ENCODE results near the gene C10orf67. TPM values are rescaled to one million over a fixed set of nuclear protein-coding genes. Genes with fewer than 3 reads are reported as not detected.

The C10orf67 gene
- total RNA-seq, 1 experiment from 2014 or later, result not detected

- Histone ChIP-seq H3K36me3 (ENCODE audit: control insufficient read depth in 1 of 2, insufficient read depth in 2 of 2, low read length in 2 of 2) (no peaks in the 10 kb centered on the region), H4K20me1 (ENCODE audit: insufficient read depth) (no peaks in the 10 kb centered on the region), H3K4me1 (ENCODE audit: control insufficient read depth in 1 of 2, insufficient read depth in 2 of 2, low read length in 2 of 2) (no peaks in the 10 kb centered on the region), H3K9me2 (ENCODE audit: insufficient read depth) (no peaks in the 10 kb centered on the region), H3K4me3 (replicated peaks in 1 of 2; ENCODE audit: low read depth in 1 of 2, low read length in 2 of 2) (no peak overlapping the region), H2AFZ (ENCODE audit: low read depth, low read length, poor library complexity, severe bottlenecking) (no peak overlapping the region), H3K79me2 (ENCODE audit: insufficient read depth, low read length) (no peaks in the 10 kb centered on the region), H3K9me3 (ENCODE audit: control insufficient read depth in 1 of 2, insufficient read depth in 1 of 2, low read depth in 1 of 2, low read length in 2 of 2) (no peaks in the 10 kb centered on the region), H3K9ac (ENCODE audit: low read length) (no peak overlapping the region), H3K27me3 (ENCODE audit: insufficient read depth, low read length) (no peaks in the 10 kb centered on the region), H3K27ac (ENCODE audit: low read depth, low read length) (no peak overlapping the region), H3K4me2 (ENCODE audit: low read length) (no peak overlapping the region)
- RAD21 ChIA-PET (ENCODE audit: low non-redundant PET in 1 of 2, low total read pairs in 2 of 2, uncharacterized antibody in 2 of 2, unreplicated experiment in 2 of 2), result no interaction called here
- POLR2A ChIA-PET, result no interaction called here
- DNase-seq (ENCODE audit: low read depth, low spot score) (no peak), ATAC-seq (no peak)
- no TSS peak for BruUV-seq (replicated peaks)
- intact Hi-C loops (cut with micrococcal nuclease), result no loop called here
- TF ChIP-seq MAX (IDR thresholded peaks at IDR 0.05) (no peak), POLR2A (IDR thresholded peaks at IDR 0.05; ENCODE audit: borderline replicate concordance, extremely low read depth, insufficient read depth, insufficient read length) (no peak), EGR1 (IDR thresholded peaks at IDR 0.05; ENCODE audit: low read depth) (no peak), CEBPB (IDR thresholded peaks at IDR 0.05; ENCODE audit: low read depth) (no peak), REST (IDR thresholded peaks at IDR 0.05; ENCODE audit: low read depth) (no peak), ZNF274 (IDR thresholded peaks at IDR 0.05; ENCODE audit: low read depth, low read length) (no peak), CTCF (IDR thresholded peaks at IDR 0.05 in 2 of 3, conservative IDR thresholded peaks at IDR 0.05 in 1 of 3; ENCODE audit: borderline replicate concordance in 1 of 3, insufficient read depth in 1 of 3, low read depth in 2 of 3, low read length in 2 of 3) (no peak), ATF3 (IDR thresholded peaks at IDR 0.05) (no peak), SIN3A (IDR thresholded peaks at IDR 0.05; ENCODE audit: low read depth) (no peak), RAD21 (IDR thresholded peaks at IDR 0.05; ENCODE audit: low read depth) (no peak), TCF7L2 (IDR thresholded peaks at IDR 0.05; ENCODE audit: borderline replicate concordance, extremely low read depth, insufficient read depth, insufficient read length) (no peak), EZH2 (IDR thresholded peaks at IDR 0.05) (no peak), ZBTB33 (IDR thresholded peaks at IDR 0.05; ENCODE audit: extremely low read depth, insufficient replicate concordance, low read length) (no peak), FOSL1 (IDR thresholded peaks at IDR 0.05; ENCODE audit: low read depth) (no peak), ZFX (IDR thresholded peaks at IDR 0.05) (no peak), ELF1 (IDR thresholded peaks at IDR 0.05; ENCODE audit: borderline replicate concordance, low read depth) (no peak), CBX3 (IDR thresholded peaks at IDR 0.05; ENCODE audit: low read depth) (no peak)
- CTCF ChIA-PET, result no interaction called here
Observed at GRCh38 chr10:23192712-23193434, 151.7 kb downstream of the C10orf67 start.

Measured in HCT116 (cell line).